K562 (cell line): Measurements from ENCODE around the gene GULP1. TPM values are rescaled to one million over a fixed set of nuclear protein-coding genes. Genes with fewer than 3 reads are reported as not detected.

Source experiments
- ATAC-seq: fragments of 200-7000 bp; cut with Tn5 transposase; 3 replicates; pipeline ENCODE4 v1.9.1; 2020; ENCODE audit warnings: moderate library complexity
- BruUV-seq: library from RNA; stranded (reverse); fragments of 400-500 nt; replicated peaks from 2 replicates; lab custom pipeline; 2021; lab: Mats Ljungman, UMichigan
- CTCF ChIA-PET: fragments of 300-600 bp; formaldehyde crosslinking; extraction: SDS; loops from one replicate; lab custom pipeline; 2021; ENCODE audit warnings: low intra/inter-chr PET ratio; lab: Yijun Ruan, JAX
- POLR2A ChIA-PET: fragments of 300-600, 350-650 bp; sonication (Branson Sonifier 250); formaldehyde crosslinking; extraction: SDS; loops from one replicate; lab custom pipeline; 2021; ENCODE audit warnings: antibody characterized with exemption, inconsistent platforms; lab: Yijun Ruan, JAX
- DNase-seq, 4 experiments: peaks; one replicate each; pipeline versions ENCODE4 v3.0.0 to v3.0.0-alpha.2; 2011 to 2018; ENCODE audit warnings: low spot score in 3 of 4, mixed read lengths in 3 of 4; ENCODE audit errors: extremely low read depth in 1 of 4
- FAIRE-seq: peaks from 2 replicates; lab custom pipeline; 2011; peaks lifted over from hg19 to GRCh38; lab: Jason Lieb, UNC
- H2AFZ ChIP-seq: 2 replicates; pipeline ENCODE4 v1.6.0; 2011; ENCODE audit warnings: low read depth, low read length, control low read depth, inconsistent platforms
- H3K27ac ChIP-seq: fragments of 200-600 bp; 3 replicates; pipeline ENCODE4 v1.8.0; 2011; ENCODE audit warnings: low read depth, mild to moderate bottlenecking, control low read depth, inconsistent platforms, low read length, moderate library complexity, mixed read lengths; ENCODE audit errors: extremely low read depth
- H3K27me3 ChIP-seq, 2 experiments: fragments of 300-600 bp in 1 of 2; 2 replicates in 1 of 2; 3 replicates in 1 of 2; pipeline versions ENCODE4 v1.6.0 to v1.8.0; 2011; ENCODE audit warnings: inconsistent platforms in 2 of 2, low read length in 2 of 2, mild to moderate bottlenecking in 1 of 2, mixed read lengths in 1 of 2, moderate library complexity in 1 of 2; ENCODE audit not compliant: control insufficient read depth in 2 of 2, insufficient read depth in 2 of 2
- H3K36me3 ChIP-seq: fragments of 300-600 bp; 3 replicates; pipeline ENCODE4 v1.8.0; 2011; ENCODE audit warnings: mild to moderate bottlenecking, low read length, inconsistent platforms; ENCODE audit not compliant: control insufficient read depth, insufficient read depth
- H3K4me1 ChIP-seq, 2 experiments: fragments of 200-600 bp in 1 of 2; replicated peaks in 1 of 2; 2 replicates in 1 of 2; 3 replicates in 1 of 2; pipeline versions ENCODE4 v1.5.1 to v1.8.0; 2011; ENCODE audit warnings: inconsistent platforms in 2 of 2, low read length in 2 of 2, mild to moderate bottlenecking in 1 of 2, mixed read lengths in 1 of 2, moderate library complexity in 1 of 2; ENCODE audit not compliant: control insufficient read depth in 2 of 2, insufficient read depth in 2 of 2
- H3K4me2 ChIP-seq: 2 replicates; pipeline ENCODE4 v1.6.1; 2011; ENCODE audit warnings: low read length, control low read depth, inconsistent platforms, mixed read lengths; ENCODE audit not compliant: insufficient read depth
- H3K4me3 ChIP-seq: fragments of 200-600 bp; sonication (generic), shearing (Covaris generic); 2 replicates; pipeline ENCODE4 v1.5.1; 2016; ENCODE audit warnings: control low read depth, inconsistent platforms
- H3K79me2 ChIP-seq: fragments of 200-600 bp; 3 replicates; pipeline ENCODE4 v1.8.0; 2011; ENCODE audit warnings: low read length, inconsistent platforms; ENCODE audit not compliant: control insufficient read depth, insufficient read depth
- H3K9ac ChIP-seq, 2 experiments: 2 replicates each; pipeline versions ENCODE4 v1.6.0 to v1.6.1; 2011; ENCODE audit warnings: low read depth in 2 of 2, low read length in 2 of 2, control low read depth in 1 of 2, inconsistent platforms in 1 of 2, mild to moderate bottlenecking in 1 of 2, mixed read lengths in 1 of 2; ENCODE audit not compliant: insufficient read depth in 1 of 2
- H3K9me1 ChIP-seq: one replicate; pipeline ENCODE4 v1.6.0; 2011; ENCODE audit warnings: inconsistent platforms, mild to moderate bottlenecking, low read length, moderate library complexity; ENCODE audit not compliant: control insufficient read depth, insufficient read depth
- H3K9me3 ChIP-seq: replicated peaks from 2 replicates; pipeline ENCODE4 v1.5.1; 2011; ENCODE audit warnings: low read depth, low read length, inconsistent platforms; ENCODE audit not compliant: control insufficient read depth, insufficient read depth
- H4K20me1 ChIP-seq: replicated peaks from 2 replicates; pipeline ENCODE4 v1.6.1; 2011; ENCODE audit warnings: low read length, inconsistent platforms, mixed read lengths; ENCODE audit not compliant: control insufficient read depth, insufficient read depth
- BMI1 ChIP-seq: fragments of 150-350 bp; IDR thresholded peaks from 2 replicates; pipeline ENCODE4 v1.6.1; 2014; ENCODE audit warnings: low read length
- CCNT2 ChIP-seq: IDR thresholded peaks from 2 replicates; pipeline ENCODE4 v1.6.1; 2011; ENCODE audit warnings: borderline replicate concordance, low read depth, mild to moderate bottlenecking, moderate library complexity, mixed read lengths, low read length; ENCODE audit not compliant: insufficient read length; ENCODE audit errors: extremely low read depth
- ESRRA ChIP-seq: fragments of 450-650 bp; IDR thresholded peaks from 2 replicates; pipeline ENCODE4 v1.6.1; 2014; ENCODE audit warnings: low read depth, mild to moderate bottlenecking, moderate library complexity, borderline replicate concordance
- HNRNPH1 ChIP-seq: fragments of 200-400 bp; formaldehyde crosslinking; optimal IDR thresholded peaks from 2 replicates; pipeline ENCODE3; 2017; ENCODE audit warnings: low read depth, mild to moderate bottlenecking, low read length, moderate library complexity
- MED1 ChIP-seq: sonication (generic); formaldehyde crosslinking; IDR thresholded peaks from 2 replicates; pipeline ENCODE4 v1.8.1; 2023; ENCODE audit warnings: missing genetic modification reagents, borderline replicate concordance
- PCBP1 ChIP-seq: fragments of 200-400 bp; formaldehyde crosslinking; IDR thresholded peaks from 2 replicates; pipeline ENCODE4 v1.6.1; 2018; ENCODE audit warnings: mild to moderate bottlenecking, low read depth, low read length; ENCODE audit not compliant: poor library complexity, severe bottlenecking
- RBM22 ChIP-seq: fragments of 200-400 bp; formaldehyde crosslinking; IDR thresholded peaks from 2 replicates; pipeline ENCODE4 v1.6.1; 2018; ENCODE audit warnings: low read length, low read depth; ENCODE audit not compliant: poor library complexity, severe bottlenecking
- RBM34 ChIP-seq: fragments of 200-400 bp; formaldehyde crosslinking; IDR thresholded peaks from 2 replicates; pipeline ENCODE4 v1.6.1; 2018; ENCODE audit warnings: low read length, borderline replicate concordance; ENCODE audit not compliant: insufficient read depth
- SOX6 ChIP-seq: fragments of 450-650 bp; IDR thresholded peaks from 2 replicates; pipeline ENCODE4 v1.6.1; 2014; ENCODE audit warnings: mild to moderate bottlenecking
- ZNF146 ChIP-seq: IDR thresholded peaks from one replicate; pipeline ENCODE4 v1.6.1; 2018; ENCODE audit warnings: missing compliant biosample characterization; ENCODE audit not compliant: unreplicated experiment
- ZNF212 ChIP-seq: fragments of 450-650 bp; formaldehyde crosslinking; IDR thresholded peaks from 2 replicates; pipeline ENCODE4 v1.4.0; 2020; ENCODE audit warnings: mild to moderate bottlenecking
- ZNF274 ChIP-seq: IDR thresholded peaks from 2 replicates; pipeline ENCODE4 v1.6.1; 2011; ENCODE audit warnings: low read depth, mild to moderate bottlenecking, low read length, moderate library complexity, borderline replicate concordance
- ZZZ3 ChIP-seq: fragments of 450-650 bp; IDR thresholded peaks from 2 replicates; pipeline ENCODE4 v1.6.1; 2016; ENCODE audit warnings: antibody characterized with exemption, mild to moderate bottlenecking, moderate library complexity
- WGBS: fragments of 100-300 bp; shearing (Covaris generic); methylation state at CpG from one replicate; pipeline ENCODE4 v1.1.6; 2016; ENCODE audit warnings: low coverage, mixed read lengths; ENCODE audit not compliant: insufficient coverage; ENCODE audit errors: missing lambda C conversion rate; 5-methylcytosine and 5-hydroxymethylcytosine counted together
- in situ Hi-C: fragments of 300-500 bp; cut with MboI; formaldehyde crosslinking; loops from 4 replicates; pipeline ENCODE4 v1.15.0; 2018; ENCODE audit warnings: inconsistent platforms, mixed read lengths
- intact Hi-C: fragments of 100-400 bp; cut with micrococcal nuclease; formaldehyde crosslinking; loops from 2 replicates; pipeline ENCODE4 v1.14.2; 2022
- polyA plus RNA-seq, 8 experiments: library from polyadenylated mRNA; depleted of rRNA in 4 of 8; stranded (reverse) in 5 of 8; unstranded in 3 of 8; fragments of >200 nt; fragmentation: Nextera tagmentation in 2 of 8; fragmentation: Illumina TruSeq in 1 of 8; extraction: Ambion mirVana in 2 of 8; extraction: Trizol in 1 of 8; gene quantifications; 2 replicates each; pipeline versions ENCODE4 v1.2.1 to v1.2.3, GENCODE V29; 2011 to 2014; ENCODE audit warnings: inconsistent platforms in 1 of 8, missing spikeins in 1 of 8
- total RNA-seq, 7 experiments: library from RNA; depleted of rRNA in 6 of 7; stranded (reverse); fragments of >200 nt in 6 of 7; fragmentation: Illumina TruSeq in 2 of 7; extraction: Trizol in 2 of 7; gene quantifications; 2 replicates each; pipeline versions ENCODE4 v1.2.1 to v1.2.3, GENCODE V29; 2011 to 2021; ENCODE audit warnings: low replicate concordance in 1 of 7

GULP1 gene
- total and polyA plus RNA-seq, 9 of the 15 experiments (the other 6 are each of a cell fraction or from before 2014, with no cell fraction given), result 8.5 to 25.3 (median 19.5) TPM

GRCh38 chr2:188412190-188412589, 120.5 kb downstream of the GULP1 start:
- H4K20me1 ChIP-seq, result no peaks in the 10 kb centered on the region
- no peaks in the 10 kb centered on the region for H3K9me1 ChIP-seq
- ATAC-seq (no peak), FAIRE-seq (no peak), DNase-seq (no peak)
- no peaks in the 10 kb centered on the region for H3K79me2 ChIP-seq
- no peaks in the 10 kb centered on the region for H3K27me3 ChIP-seq
- H3K4me2 ChIP-seq, result no peak overlapping the region
- in situ Hi-C loops, result no loop called here
- no TSS peak for BruUV-seq
- no peak overlapping the region for H2AFZ ChIP-seq
- H3K27ac ChIP-seq, result no peak overlapping the region
- no peaks in the 10 kb centered on the region for H3K9me3 ChIP-seq
- WGBS, result 59% methylated on average over 6 of the region's 6 CpGs
- TF ChIP-seq ESRRA (no peak), RBM22 (no peak), BMI1 (no peak), SOX6 (no peak), ZZZ3 (no peak)
- no peak overlapping the region for H3K9ac ChIP-seq
- no peaks in the 10 kb centered on the region for H3K36me3 ChIP-seq
- H3K4me3 ChIP-seq, result no peak overlapping the region
- H3K4me1 ChIP-seq, result no peaks in the 10 kb centered on the region
- ChIA-PET CTCF (no interaction called here), POLR2A (no interaction called here)
- intact Hi-C loops, result no loop called here

DNA sequence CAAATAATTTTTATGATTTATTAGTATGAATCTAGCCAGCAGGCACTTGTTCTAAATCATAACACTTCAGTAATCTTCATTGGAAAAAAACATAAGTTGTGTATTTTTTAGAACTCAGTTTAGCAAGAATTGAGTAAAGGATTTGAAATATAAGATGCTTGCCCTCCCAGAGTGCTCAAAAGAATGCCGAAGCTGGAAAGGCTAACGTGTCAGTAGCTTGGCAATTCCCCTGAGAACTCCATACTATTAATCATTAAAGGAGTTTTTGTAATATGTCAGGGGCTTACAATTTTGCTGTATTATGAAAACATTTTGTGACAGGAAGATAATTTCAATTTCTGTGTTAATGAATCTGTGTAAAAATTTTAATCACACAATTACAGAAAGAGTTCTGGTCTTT, 122.7 kb downstream of the GULP1 start:
- H3K36me3 ChIP-seq, result no peaks in the 10 kb centered on the region
- H3K27me3 ChIP-seq, result no peaks in the 10 kb centered on the region
- no TSS peak for BruUV-seq
- H3K4me1 ChIP-seq, result no peaks in the 10 kb centered on the region
- ChIA-PET CTCF (no interaction called here), POLR2A (no interaction called here)
- intact Hi-C loops, result no loop called here
- WGBS, result 78% methylated on average over 2 of the region's 2 CpGs
- H3K4me3 ChIP-seq, result no peak overlapping the region
- H3K4me2 ChIP-seq, result no peak overlapping the region
- FAIRE-seq, result no peak
- no peak overlapping the region for H2AFZ ChIP-seq
- H3K9ac ChIP-seq, result no peak overlapping the region
- no peak for ATAC-seq
- H3K9me1 ChIP-seq, result no peaks in the 10 kb centered on the region
- no peak overlapping the region for H3K27ac ChIP-seq
- no peaks in the 10 kb centered on the region for H3K9me3 ChIP-seq
- H3K79me2 ChIP-seq, result no peaks in the 10 kb centered on the region
- in situ Hi-C loops, result no loop called here
- H4K20me1 ChIP-seq, result no peaks in the 10 kb centered on the region
- TF ChIP-seq RBM34 (no peak), CCNT2 (no peak), ZNF274 (no peak), HNRNPH1 (no peak), PCBP1 (no peak), ZNF146 (CRISPR knock-in tag) (no peak), ZZZ3 (no peak), ZNF212 (CRISPR knock-in tag) (no peak), MED1 (CRISPR knock-in tag) (no peak)
- no peak for DNase-seq
